Islet of Langerhans (tissue), 1 donor: ENCODE measurements around the gene TRIM73.
"Not testable (repeated sequence)": the region's sequence is repeated elsewhere in the genome, so short reads cannot be mapped to it uniquely, and the experiment has no call there.

Experiments used
- FAIRE-seq: peaks from one replicate; lab custom pipeline; 2011; peaks lifted over from hg19 to GRCh38; lab: Jason Lieb, UNC

Gene TRIM73

GRCh38 chr7:75415829-75416373 lies 20.5 kb downstream of the TRIM73 start:
- FAIRE-seq = not testable (repeated sequence)

DNA sequence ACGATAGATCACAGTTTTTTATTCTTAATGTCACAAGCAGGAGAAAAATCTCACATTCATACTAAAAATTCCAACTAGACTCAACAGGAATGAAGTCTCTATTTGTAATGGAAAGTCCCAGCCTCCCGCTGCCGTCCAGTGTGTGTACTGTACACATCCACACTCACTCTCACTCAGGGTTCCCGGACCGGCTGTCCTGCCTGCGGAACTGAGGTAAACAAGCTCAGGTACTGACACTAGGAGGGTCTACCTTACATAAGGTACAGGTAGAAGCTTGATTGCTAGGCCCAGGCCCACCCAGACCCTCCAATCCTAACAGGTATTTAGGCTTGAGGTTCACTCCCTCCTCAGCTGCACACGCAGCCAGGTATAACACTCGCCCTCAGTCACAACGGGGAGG lies 21.4 kb downstream of the TRIM73 start:
- FAIRE-seq = not testable (repeated sequence)

DNA sequence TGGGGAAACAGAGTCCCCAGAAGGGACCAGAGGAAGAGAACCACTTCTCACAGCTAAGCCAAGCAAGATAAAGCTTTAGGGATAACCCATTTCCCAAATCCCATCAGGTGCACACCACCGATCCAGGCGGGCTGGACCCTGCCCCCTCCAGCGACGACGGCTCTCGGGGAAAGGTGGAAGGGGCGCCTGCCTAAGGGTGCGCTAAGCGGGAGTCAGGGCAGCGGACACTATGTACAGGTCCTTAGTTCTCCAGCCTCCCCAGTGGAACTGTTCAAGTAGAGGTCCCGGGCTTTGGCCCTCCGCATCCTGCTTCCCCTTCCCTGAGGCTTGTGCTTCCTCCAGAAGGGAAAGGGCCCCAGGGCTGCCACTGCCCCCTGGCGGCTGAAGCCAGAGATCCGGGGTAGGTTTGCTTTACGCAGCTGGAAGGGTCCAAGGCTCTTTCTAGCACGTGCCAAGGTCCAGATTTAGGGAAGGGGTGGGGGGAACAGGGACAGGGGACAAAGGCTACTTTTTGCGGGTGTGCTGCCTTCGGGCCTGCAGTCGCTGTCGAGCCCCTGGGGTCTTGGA lies 22.9 kb downstream of the TRIM73 start:
- not testable (repeated sequence) for FAIRE-seq

GRCh38 chr7:75419210-75419609 lies 23.8 kb downstream of the TRIM73 start:
- not testable (repeated sequence) for FAIRE-seq

- not testable (repeated sequence) for FAIRE-seq
These were observed 24.3 kb downstream of the TRIM73 start for GRCh38 chr7:75419693-75420092.

DNA sequence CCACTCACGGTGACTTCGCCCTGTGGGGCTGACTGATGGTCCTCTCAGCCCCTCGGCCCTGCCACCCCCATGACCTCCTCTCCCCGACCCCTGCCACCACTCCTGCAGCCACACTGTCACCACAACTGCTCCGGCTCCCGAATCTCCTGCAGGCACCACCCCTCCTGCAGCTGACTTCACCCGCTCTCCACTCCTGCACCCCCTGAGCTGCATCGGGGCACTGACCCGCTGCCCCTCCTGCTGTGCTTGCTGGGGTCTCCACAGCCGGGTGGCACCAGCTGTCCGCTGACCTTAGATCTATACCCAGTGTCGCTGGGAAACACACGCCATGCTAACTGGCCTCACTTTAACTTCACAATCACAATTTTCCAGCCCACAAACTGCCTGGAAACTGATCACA lies 24.7 kb downstream of the TRIM73 start:
- not testable (repeated sequence) for FAIRE-seq

DNA sequence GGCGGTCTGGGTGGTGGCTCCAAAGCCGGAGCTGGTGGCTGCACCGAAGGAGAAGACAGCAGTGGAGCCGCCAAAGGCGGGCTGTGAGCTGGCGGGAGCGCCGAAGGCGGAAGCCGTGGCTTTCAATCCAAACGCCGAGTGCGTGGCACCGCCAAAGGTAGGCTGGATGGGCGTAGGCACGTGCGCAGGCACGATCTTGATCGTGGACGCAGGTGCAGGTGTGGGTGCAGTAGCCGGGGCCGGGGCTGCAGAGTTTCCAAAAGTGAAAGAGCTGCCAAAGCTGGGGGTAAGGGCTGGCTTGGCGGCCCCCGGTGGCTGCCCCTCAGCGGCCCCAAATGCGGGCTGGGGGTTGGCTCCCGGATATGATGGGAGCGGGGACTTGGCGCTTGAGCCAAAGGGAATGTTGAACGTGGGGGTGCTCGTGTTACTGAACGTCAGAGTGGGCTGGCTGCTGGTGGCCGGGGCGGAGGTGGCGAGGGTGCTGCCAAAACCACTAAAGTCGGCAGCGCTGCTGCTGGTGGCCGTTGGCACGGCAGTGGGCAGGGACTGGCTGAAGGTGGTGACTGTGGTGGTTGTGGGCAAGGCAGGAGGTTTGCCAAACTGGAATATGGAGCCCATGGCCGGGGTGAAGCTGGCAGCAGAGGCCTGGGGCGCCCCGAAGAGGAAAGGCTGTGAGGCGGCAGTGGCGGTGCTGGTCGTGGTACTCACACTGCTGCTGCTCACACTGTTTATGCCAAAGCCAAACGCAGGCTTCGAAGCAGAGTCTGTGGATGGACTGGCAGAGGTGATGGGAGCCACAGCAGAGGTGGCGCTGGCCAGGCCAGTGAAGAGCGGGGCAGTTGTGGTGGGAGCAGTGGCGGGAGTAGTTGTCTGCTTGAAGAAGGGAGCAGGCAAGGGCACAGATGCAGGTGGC lies 26.6 kb downstream of the TRIM73 start:
- FAIRE-seq = not testable (repeated sequence)

DNA sequence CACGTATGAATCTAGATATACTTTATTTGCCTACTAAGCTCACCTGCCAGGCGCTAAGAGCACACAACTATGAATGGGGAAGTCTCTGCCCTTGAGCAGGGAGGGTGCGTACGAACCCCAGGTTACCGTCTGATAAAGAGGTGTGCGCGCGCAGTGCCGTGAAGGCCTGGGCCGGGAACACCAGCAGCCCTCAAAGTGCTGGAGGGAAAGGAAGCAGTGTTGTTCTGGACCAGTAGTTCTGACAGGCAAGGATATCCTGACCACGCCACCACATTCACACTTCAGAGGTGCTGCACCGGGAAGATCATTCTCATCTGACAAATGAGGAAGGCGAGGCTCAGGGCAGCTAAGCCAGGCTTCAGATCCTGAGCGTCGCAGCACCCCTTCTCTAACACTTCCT lies 28.1 kb downstream of the TRIM73 start:
- FAIRE-seq = not testable (repeated sequence)

DNA sequence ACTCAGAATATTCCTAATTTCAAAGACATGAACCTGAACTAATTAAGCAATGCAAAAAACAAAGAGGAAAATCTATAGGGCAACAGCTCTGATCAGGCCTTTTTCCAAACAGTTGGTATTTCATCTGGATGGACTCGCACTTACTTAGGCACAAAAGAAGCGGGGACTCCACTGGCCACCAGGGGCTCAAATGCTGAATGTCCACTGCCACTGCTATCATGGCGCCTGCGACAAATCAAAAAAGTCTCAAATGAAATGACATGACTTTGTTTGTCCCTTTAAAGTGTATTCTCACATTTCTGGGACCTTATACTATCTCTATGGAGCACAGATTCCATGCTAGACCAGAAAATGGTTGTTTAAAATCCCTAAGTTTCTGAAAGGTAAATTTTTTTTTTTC lies 43.6 kb downstream of the TRIM73 start:
- FAIRE-seq = not testable (repeated sequence)

DNA sequence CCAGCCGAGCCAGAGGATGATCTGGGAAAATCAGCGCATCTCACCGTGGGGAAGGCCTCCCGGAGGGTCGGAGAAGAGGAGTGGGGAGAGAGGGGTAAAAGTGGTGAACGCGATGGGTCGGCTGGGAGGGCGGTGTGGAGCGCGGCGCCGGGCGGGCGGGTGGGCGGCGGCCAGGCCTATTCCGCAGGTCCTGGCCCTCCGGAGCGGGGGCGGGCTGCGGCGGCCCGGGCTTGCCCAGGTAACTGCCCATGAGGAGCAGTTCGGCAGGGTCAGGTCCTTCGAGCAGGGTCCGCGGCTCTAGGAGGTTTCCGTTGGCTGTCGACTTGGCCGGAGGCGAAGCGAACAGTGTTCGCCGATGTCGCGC lies 46.7 kb downstream of the TRIM73 start:
- FAIRE-seq = not testable (repeated sequence)

DNA sequence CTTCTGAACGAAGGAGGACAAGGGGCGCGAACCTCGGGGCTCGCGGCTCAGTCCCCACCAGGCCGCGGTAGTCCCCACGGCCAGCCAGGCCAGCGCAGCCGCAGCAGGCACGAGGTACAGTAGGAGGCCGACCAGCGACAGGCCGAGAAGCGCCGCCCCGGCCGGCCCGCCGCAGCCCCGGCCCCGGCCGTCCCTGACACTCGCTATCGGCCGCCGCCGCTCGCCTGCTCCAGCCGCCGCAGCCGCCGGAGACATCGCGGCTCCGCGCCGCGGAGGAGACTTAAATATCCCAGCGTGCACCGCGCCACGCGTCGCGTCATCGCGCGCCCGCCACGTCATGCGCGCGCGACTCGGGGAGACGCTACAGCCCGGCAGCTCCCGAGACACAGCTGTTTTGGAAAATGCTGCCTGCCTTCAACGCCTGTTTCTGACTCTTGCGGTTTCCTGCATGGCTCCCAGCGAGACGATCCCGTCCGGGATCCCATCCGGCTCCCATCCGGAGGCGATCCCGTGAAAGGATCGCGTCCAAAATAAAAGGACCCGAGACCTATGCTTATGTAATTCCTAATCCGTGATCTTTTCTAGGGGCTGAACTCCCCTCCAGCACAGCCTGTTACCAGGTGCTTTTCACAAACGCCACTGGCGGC lies 47.2 kb downstream of the TRIM73 start:
- not testable (repeated sequence) for FAIRE-seq

GRCh38 chr7:75449946-75450345 lies 54.5 kb downstream of the TRIM73 start:
- not testable (repeated sequence) for FAIRE-seq

- FAIRE-seq = not testable (repeated sequence)
These were observed 57.1 kb downstream of the TRIM73 start for GRCh38 chr7:75452494-75452955.
